Measurements from ENCODE around the gene EIF3M. TPM values are rescaled to one million over a fixed set of nuclear protein-coding genes. Genes with fewer than 3 reads are reported as not detected.

The EIF3M gene
- polyA plus RNA-seq, 1 of the 3 experiments (the other 2 are of a cell fraction): 359 TPM

DNA sequence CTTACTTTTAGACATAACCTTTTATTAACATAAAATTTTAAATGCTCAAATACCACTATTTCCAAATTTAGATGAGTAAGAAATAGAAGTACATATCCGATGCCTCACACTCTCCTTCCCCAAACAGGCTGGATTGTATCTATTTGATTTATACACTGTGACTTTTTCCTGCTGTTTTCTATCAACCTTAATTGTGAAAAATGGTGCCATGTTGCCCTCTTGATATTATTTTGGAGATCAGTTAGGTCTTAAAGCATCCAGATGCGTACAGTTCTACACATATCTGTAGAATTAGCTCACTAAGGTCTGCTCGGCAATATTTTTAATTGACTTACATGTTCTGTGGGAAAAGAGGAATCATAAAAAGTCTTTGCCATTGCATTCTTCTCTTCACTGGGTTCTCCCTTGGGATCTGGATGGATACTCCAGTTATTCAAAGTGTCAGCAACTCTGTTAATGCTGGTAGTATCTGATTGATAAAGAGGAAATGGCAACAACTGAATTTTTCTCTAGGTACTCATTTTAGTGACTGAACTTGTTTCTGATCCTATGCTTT is 27.2 kb downstream of the EIF3M start:
- 94% methylated on average over 3 of the region's 3 CpGs for WGBS (ENCODE audit: low lambda C conversion rate)
- Histone ChIP-seq H3K4me3 (ENCODE audit: low read depth in 2 of 2, low read length in 1 of 2) (no peak overlapping the region), H3K79me2 (ENCODE audit: insufficient read depth) (no peaks in the 10 kb centered on the region), H3K9me3 (no peaks in the 10 kb centered on the region), H3K9me2 (no peaks in the 10 kb centered on the region), H3K4me2 (no peak overlapping the region), H3K4me1 (ENCODE audit: control insufficient read depth in 1 of 2, insufficient read depth in 2 of 2, low read depth in 1 of 2, low read length in 1 of 2) (no peaks in the 10 kb centered on the region; a peak in 1 of 4 replicates), H2AFZ (ENCODE audit: low read depth) (no peak overlapping the region), H3F3A (replicated peaks; ENCODE audit: insufficient read depth) (peaks cover 17% of the 10 kb centered on the region), H4K20me1 (ENCODE audit: insufficient read depth) (no peaks in the 10 kb centered on the region), H3K9ac (no peak overlapping the region), H3K36me3 (replicated peaks in 1 of 2; ENCODE audit: control insufficient read depth in 1 of 2, insufficient read depth in 2 of 2, low read length in 1 of 2) (peaks cover 7 to 27% of the 10 kb centered on the region in 2 experiments), H3K27ac (ENCODE audit: low read depth in 2 of 2, low read length in 1 of 2) (no peak overlapping the region), H3K27me3 (ENCODE audit: insufficient read depth) (no peaks in the 10 kb centered on the region)
- POLR2A ChIA-PET: no interaction called here
- CTCF ChIA-PET: no interaction called here
- no peak for DNase-seq
- TF ChIP-seq CTCF (IDR thresholded peaks at IDR 0.05) (no peak), USF2 (IDR thresholded peaks at IDR 0.05; ENCODE audit: borderline replicate concordance, low read depth, low read length) (no peak), ELF1 (IDR thresholded peaks at IDR 0.05) (no peak), RFX5 (IDR thresholded peaks at IDR 0.05; ENCODE audit: low read length) (no peak), YY1 (IDR thresholded peaks at IDR 0.05; ENCODE audit: low read depth) (no peak), TEAD4 (IDR thresholded peaks at IDR 0.05; ENCODE audit: borderline replicate concordance, insufficient read depth) (no peak), CHD2 (IDR thresholded peaks at IDR 0.05; ENCODE audit: low read length, partially characterized antibody) (no peak), MXI1 (IDR thresholded peaks at IDR 0.05; ENCODE audit: low read depth, low read length) (no peak), FOXM1 (IDR thresholded peaks at IDR 0.05; ENCODE audit: low read depth) (no peak), RAD21 (IDR thresholded peaks at IDR 0.05; ENCODE audit: low read length) (no peak), GATA2 (CRISPR knock-in tag; IDR thresholded peaks at IDR 0.05) (no peak), RCOR1 (IDR thresholded peaks at IDR 0.05; ENCODE audit: low read length) (no peak), GABPA (IDR thresholded peaks at IDR 0.05; ENCODE audit: low read depth) (no peak), POLR2AphosphoS5 (IDR thresholded peaks at IDR 0.05; ENCODE audit: low read depth, low read length) (no peak), NFIC (IDR thresholded peaks at IDR 0.05; ENCODE audit: borderline replicate concordance) (no peak), REST (IDR thresholded peaks at IDR 0.05; ENCODE audit: low read depth, low read length) (no peak), TCF12 (IDR thresholded peaks at IDR 0.05) (no peak), RXRA (IDR thresholded peaks at IDR 0.05; ENCODE audit: borderline replicate concordance, low read depth) (no peak), JUND (IDR thresholded peaks at IDR 0.05) (no peak)
- TF ChIP-seq, protein P1, sequence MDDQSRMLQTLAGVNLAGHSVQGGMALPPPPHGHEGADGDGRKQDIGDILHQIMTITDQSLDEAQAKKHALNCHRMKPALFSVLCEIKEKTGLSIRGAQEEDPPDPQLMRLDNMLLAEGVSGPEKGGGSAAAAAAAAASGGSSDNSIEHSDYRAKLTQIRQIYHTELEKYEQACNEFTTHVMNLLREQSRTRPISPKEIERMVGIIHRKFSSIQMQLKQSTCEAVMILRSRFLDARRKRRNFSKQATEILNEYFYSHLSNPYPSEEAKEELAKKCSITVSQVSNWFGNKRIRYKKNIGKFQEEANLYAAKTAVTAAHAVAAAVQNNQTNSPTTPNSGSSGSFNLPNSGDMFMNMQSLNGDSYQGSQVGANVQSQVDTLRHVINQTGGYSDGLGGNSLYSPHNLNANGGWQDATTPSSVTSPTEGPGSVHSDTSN (IDR thresholded peaks at IDR 0.05): no peak

All from SK-N-SH (cell line).